HepG2 (cell line): ENCODE data around the gene AP3D1. TPM values are rescaled to one million over a fixed set of nuclear protein-coding genes. Genes with fewer than 3 reads are reported as not detected.

Experiments
- FOXA1 ChIP-seq, 2 experiments: fragments of 450-650 bp in 1 of 2; sonication (generic) in 1 of 2; formaldehyde crosslinking in 1 of 2; IDR thresholded peaks; 2 replicates each; pipeline versions ENCODE4 v1.4.0 to v1.6.1; 2016 to 2020; ENCODE audit warnings: missing genetic modification reagents in 1 of 2
- FOXP1 ChIP-seq, 2 experiments: fragments of 450-650 bp in 1 of 2; IDR thresholded peaks; 2 replicates each; pipeline ENCODE4 v1.6.1; 2017 to 2018; ENCODE audit warnings: antibody characterized with exemption in 1 of 2
- KMT2A ChIP-seq: sonication (generic); formaldehyde crosslinking; IDR thresholded peaks from 2 replicates; pipeline ENCODE4 v1.4.0; 2020; ENCODE audit warnings: missing genetic modification reagents
- MYNN ChIP-seq: sonication (generic); formaldehyde crosslinking; IDR thresholded peaks from 2 replicates; pipeline ENCODE4 v1.4.0; 2020; ENCODE audit warnings: mild to moderate bottlenecking, low read depth, missing genetic modification reagents
- NFATC3 ChIP-seq: sonication (generic); formaldehyde crosslinking; IDR thresholded peaks from 2 replicates; pipeline ENCODE4 v1.5.1; 2020; ENCODE audit warnings: mild to moderate bottlenecking, missing genetic modification reagents
- PHB2 ChIP-seq: fragments of 450-650 bp; IDR thresholded peaks from 2 replicates; pipeline ENCODE4 v1.6.1; 2018; ENCODE audit not compliant: partially characterized antibody
- PRDM15 ChIP-seq: sonication (generic); formaldehyde crosslinking; IDR thresholded peaks from 2 replicates; pipeline ENCODE4 v1.4.0; 2020; ENCODE audit warnings: missing genetic modification reagents
- SNAI1 ChIP-seq: sonication (generic); formaldehyde crosslinking; IDR thresholded peaks from 2 replicates; pipeline ENCODE4 v1.5.0; 2020; ENCODE audit warnings: mild to moderate bottlenecking, missing genetic modification reagents, borderline replicate concordance
- SRSF4 ChIP-seq: fragments of 200-400 bp; formaldehyde crosslinking; IDR thresholded peaks from one replicate; pipeline ENCODE4 v1.6.1; 2018; ENCODE audit warnings: mild to moderate bottlenecking, low read depth, low read length, moderate library complexity; ENCODE audit not compliant: poor library complexity, severe bottlenecking
- TAF1 ChIP-seq: sonication (generic); formaldehyde crosslinking; IDR thresholded peaks from 2 replicates; pipeline ENCODE4 v1.4.0; 2020; ENCODE audit warnings: missing genetic modification reagents
- TARDBP ChIP-seq: sonication (generic); formaldehyde crosslinking; IDR thresholded peaks from 2 replicates; pipeline ENCODE4 v1.8.0; 2022; ENCODE audit warnings: mild to moderate bottlenecking, missing genetic modification reagents
- ZBTB46 ChIP-seq: sonication (generic); formaldehyde crosslinking; IDR thresholded peaks from 2 replicates; pipeline ENCODE4 v1.4.0; 2020; ENCODE audit warnings: mild to moderate bottlenecking, missing genetic modification reagents, borderline replicate concordance
- ZNF20 ChIP-seq: sonication (generic); formaldehyde crosslinking; IDR thresholded peaks from 2 replicates; pipeline ENCODE4 v1.4.0; 2020; ENCODE audit warnings: mild to moderate bottlenecking, moderate library complexity, missing genetic modification reagents
- ZNF724P ChIP-seq: sonication (generic); formaldehyde crosslinking; IDR thresholded peaks from 2 replicates; pipeline ENCODE4 v1.8.0; 2022; ENCODE audit warnings: missing genetic modification reagents, borderline replicate concordance
- ZNF766 ChIP-seq: sonication (generic); formaldehyde crosslinking; IDR thresholded peaks from 2 replicates; pipeline ENCODE4 v1.5.0; 2020; ENCODE audit warnings: missing genetic modification reagents, borderline replicate concordance
- ZNF776 ChIP-seq: sonication (generic); formaldehyde crosslinking; IDR thresholded peaks from 2 replicates; pipeline ENCODE4 v1.4.0; 2020; ENCODE audit warnings: mild to moderate bottlenecking, missing genetic modification reagents
- ZNF850 ChIP-seq: sonication (generic); formaldehyde crosslinking; conservative IDR thresholded peaks from 2 replicates; pipeline ENCODE4 v1.9.0; 2021; ENCODE audit warnings: mild to moderate bottlenecking, missing genetic modification reagents
- ZNF878 ChIP-seq: sonication (generic); formaldehyde crosslinking; IDR thresholded peaks from 2 replicates; pipeline ENCODE4 v1.8.1; 2023; ENCODE audit warnings: mild to moderate bottlenecking, missing genetic modification reagents, moderate library complexity
- polyA plus RNA-seq, 8 experiments: library from polyadenylated mRNA; depleted of rRNA in 3 of 8; stranded (reverse) in 7 of 8; unstranded in 1 of 8; fragments of >200 nt; fragmentation: Illumina TruSeq in 4 of 8; extraction: Trizol in 4 of 8; gene quantifications; 2 replicates each; pipeline versions ENCODE4 v1.2.1 to v1.2.3, GENCODE V29; 2011 to 2016; ENCODE audit warnings: low read depth in 4 of 8, missing spikeins in 1 of 8, mixed read lengths in 1 of 8; ENCODE audit not compliant: insufficient read depth in 1 of 8
- total RNA-seq, 5 experiments: library from RNA; depleted of rRNA; stranded (reverse); fragments of >200 nt; fragmentation: Illumina TruSeq; extraction: Trizol; gene quantifications; 2 replicates each; pipeline ENCODE4 v1.2.3, GENCODE V29; 2016; ENCODE audit warnings: low read depth in 1 of 5
- TF ChIP-seq, protein P1 (sequence below): fragments of 450-650 bp; IDR thresholded peaks from 2 replicates; pipeline ENCODE4 v1.6.1; 2017; ENCODE audit warnings: mild to moderate bottlenecking

AP3D1 gene
- total and polyA plus RNA-seq, 2 of the 13 experiments (the other 11 are each of a cell fraction or from before 2014, with no cell fraction given): 68.0 to 82.6 TPM

GRCh38 chr19:2168619-2169424 lies 17.5 kb upstream of the AP3D1 start (continued):
- TF ChIP-seq PRDM15 (CRISPR knock-in tag) (peak; percentile 61; the same call in 1 of the 2 replicates), KMT2A (CRISPR knock-in tag) (peak; percentile 66; the same call in 1 of the 2 replicates), NFATC3 (CRISPR knock-in tag) (no peak), PHB2 (no peak), ZBTB46 (CRISPR knock-in tag) (no peak), SNAI1 (CRISPR knock-in tag) (no peak), FOXA1 (IDR thresholded peaks at IDR 0.05) (no peak), FOXA1 (CRISPR knock-in tag; IDR thresholded peaks at IDR 0.05) (peak; percentile 58), ZNF878 (CRISPR knock-in tag) (peak; percentile 97), ZNF724P (no peak), TAF1 (CRISPR knock-in tag) (peak; percentile 52), SRSF4 (no peak), MYNN (CRISPR knock-in tag) (no peak), ZNF766 (no peak), ZNF776 (no peak), TARDBP (CRISPR knock-in tag) (peak; percentile 79; the same call in 1 of the 2 replicates), ZNF20 (CRISPR knock-in tag) (no peak), ZNF850 (CRISPR knock-in tag) (no peak), FOXP1 (IDR thresholded peaks at IDR 0.05) (peak; percentile 27; the same call in 1 of the 2 replicates), FOXP1 (CRISPR knock-in tag; IDR thresholded peaks at IDR 0.05) (peak; percentile 62)
- TF ChIP-seq, protein P1, sequence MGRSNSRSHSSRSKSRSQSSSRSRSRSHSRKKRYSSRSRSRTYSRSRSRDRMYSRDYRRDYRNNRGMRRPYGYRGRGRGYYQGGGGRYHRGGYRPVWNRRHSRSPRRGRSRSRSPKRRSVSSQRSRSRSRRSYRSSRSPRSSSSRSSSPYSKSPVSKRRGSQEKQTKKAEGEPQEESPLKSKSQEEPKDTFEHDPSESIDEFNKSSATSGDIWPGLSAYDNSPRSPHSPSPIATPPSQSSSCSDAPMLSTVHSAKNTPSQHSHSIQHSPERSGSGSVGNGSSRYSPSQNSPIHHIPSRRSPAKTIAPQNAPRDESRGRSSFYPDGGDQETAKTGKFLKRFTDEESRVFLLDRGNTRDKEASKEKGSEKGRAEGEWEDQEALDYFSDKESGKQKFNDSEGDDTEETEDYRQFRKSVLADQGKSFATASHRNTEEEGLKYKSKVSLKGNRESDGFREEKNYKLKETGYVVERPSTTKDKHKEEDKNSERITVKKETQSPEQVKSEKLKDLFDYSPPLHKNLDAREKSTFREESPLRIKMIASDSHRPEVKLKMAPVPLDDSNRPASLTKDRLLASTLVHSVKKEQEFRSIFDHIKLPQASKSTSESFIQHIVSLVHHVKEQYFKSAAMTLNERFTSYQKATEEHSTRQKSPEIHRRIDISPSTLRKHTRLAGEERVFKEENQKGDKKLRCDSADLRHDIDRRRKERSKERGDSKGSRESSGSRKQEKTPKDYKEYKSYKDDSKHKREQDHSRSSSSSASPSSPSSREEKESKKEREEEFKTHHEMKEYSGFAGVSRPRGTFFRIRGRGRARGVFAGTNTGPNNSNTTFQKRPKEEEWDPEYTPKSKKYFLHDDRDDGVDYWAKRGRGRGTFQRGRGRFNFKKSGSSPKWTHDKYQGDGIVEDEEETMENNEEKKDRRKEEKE: no peak
